ENCODE results near the gene SMG9. TPM values are rescaled to one million over a fixed set of nuclear protein-coding genes. Genes with fewer than 3 reads are reported as not detected.

The SMG9 gene
- total and polyA plus RNA-seq, 2 of the 13 experiments (the other 11 are each of a cell fraction or from before 2014, with no cell fraction given) = 16.1 to 18.7 TPM

GRCh38 chr19:43707158-43707712, 47.5 kb downstream of the SMG9 start (continued):
- TF ChIP-seq SOX13 (IDR thresholded peaks at IDR 0.05) (no peak), SOX13 (CRISPR knock-in tag; conservative IDR thresholded peaks at IDR 0.05 in 1 of 2, IDR thresholded peaks at IDR 0.05 in 1 of 2) (peak in 1 of 2 experiments; percentile 64; a peak in 2 of 4 replicates), HMGXB3 (CRISPR knock-in tag; IDR thresholded peaks at IDR 0.05; ENCODE audit: borderline replicate concordance) (no peak), THAP11 (CRISPR knock-in tag; IDR thresholded peaks at IDR 0.05) (peak; percentile 59), HMG20A (CRISPR knock-in tag; IDR thresholded peaks at IDR 0.05; ENCODE audit: borderline replicate concordance) (peak; percentile 30; the same call in 1 of the 2 replicates), ZKSCAN8 (CRISPR knock-in tag; IDR thresholded peaks at IDR 0.05; ENCODE audit: borderline replicate concordance) (0 out of 2 replicates have a peak, but pooled peaks have one; percentile 17), FOXK1 (CRISPR knock-in tag; IDR thresholded peaks at IDR 0.05; ENCODE audit: borderline replicate concordance, low read depth) (peak; percentile 43; the same call in 1 of the 2 replicates), GATAD2A (CRISPR knock-in tag; IDR thresholded peaks at IDR 0.05) (peak; percentile 46; the same call in 1 of the 2 replicates), USF2 (IDR thresholded peaks at IDR 0.05; ENCODE audit: low read depth, low read length) (peak; percentile 30; the same call in 1 of the 2 replicates), USF2 (CRISPR knock-in tag; IDR thresholded peaks at IDR 0.05; ENCODE audit: borderline replicate concordance) (no peak; the same call in 1 of the 2 replicates), MXI1 (IDR thresholded peaks at IDR 0.05; ENCODE audit: borderline replicate concordance, low read depth, low read length) (peak; percentile 87; the same call in 1 of the 3 replicates), KDM1A (CRISPR knock-in tag; IDR thresholded peaks at IDR 0.05) (peak; percentile 21; the same call in 1 of the 2 replicates), KDM5A (IDR thresholded peaks at IDR 0.05; ENCODE audit: borderline replicate concordance, low read length) (no peak), ZNF672 (CRISPR knock-in tag; IDR thresholded peaks at IDR 0.05) (no peak), ZNF143 (CRISPR knock-in tag; IDR thresholded peaks at IDR 0.05) (peak; percentile 18; the same call in 1 of the 2 replicates), ARID5B (CRISPR knock-in tag; IDR thresholded peaks at IDR 0.05) (peak; percentile 25; the same call in 1 of the 2 replicates), ZNF891 (CRISPR knock-in tag; IDR thresholded peaks at IDR 0.05) (no peak), ELF4 (CRISPR knock-in tag; IDR thresholded peaks at IDR 0.05; ENCODE audit: borderline replicate concordance) (no peak), SOX6 (IDR thresholded peaks at IDR 0.05) (no peak), SOX6 (CRISPR knock-in tag; IDR thresholded peaks at IDR 0.05) (peak; percentile 65)

All from HepG2 (cell line).